ENCODE data around the gene GFRA1. TPM values are rescaled to one million over a fixed set of nuclear protein-coding genes. Genes with fewer than 3 reads are reported as not detected.

Gene GFRA1
- total and polyA plus RNA-seq, 2 of the 8 experiments (the other 6 are each of a cell fraction or from before 2014, with no cell fraction given): 1.1 to 2.0 TPM

DNA sequence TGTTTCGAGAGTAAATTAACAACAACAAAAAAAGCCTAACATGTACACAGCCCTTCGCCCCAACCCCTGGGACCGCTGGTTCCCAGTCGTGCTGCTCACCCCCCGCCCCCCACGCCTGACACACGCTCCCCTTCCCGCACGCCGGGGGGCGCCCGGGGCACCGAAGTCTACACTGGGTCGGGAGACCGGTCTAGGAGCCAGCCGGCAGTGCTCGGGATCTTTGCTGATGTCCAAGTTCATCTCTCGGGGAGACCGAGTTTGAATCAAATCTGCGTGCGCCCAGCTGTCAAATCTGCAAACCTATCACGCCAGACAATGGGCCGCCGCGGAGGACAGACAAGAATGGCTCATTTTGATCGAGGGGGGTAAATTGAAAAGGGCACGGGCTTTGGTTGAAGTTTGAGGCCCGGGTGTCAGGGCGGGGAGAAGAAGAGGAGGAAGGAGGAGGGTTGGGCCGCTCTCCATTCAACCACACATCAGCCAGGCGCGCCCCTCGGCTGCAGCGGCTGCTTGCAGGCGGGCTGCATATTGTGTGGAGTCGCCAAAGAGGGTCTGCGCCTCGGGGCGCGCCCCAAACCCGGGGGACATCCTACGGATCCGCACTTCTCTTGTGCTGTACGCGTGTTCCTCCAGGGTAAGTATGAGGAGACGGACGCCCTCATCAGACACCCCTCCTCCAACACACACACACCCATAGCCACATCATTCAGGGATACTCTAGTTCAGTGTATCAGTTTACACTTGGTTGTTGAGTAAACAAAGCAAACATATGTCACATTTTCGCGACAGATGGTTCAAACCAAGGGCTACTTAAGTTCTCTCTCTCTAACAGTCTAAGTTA is 1.3 kb upstream of the GFRA1 start (continued):
- TF ChIP-seq, protein P1, sequence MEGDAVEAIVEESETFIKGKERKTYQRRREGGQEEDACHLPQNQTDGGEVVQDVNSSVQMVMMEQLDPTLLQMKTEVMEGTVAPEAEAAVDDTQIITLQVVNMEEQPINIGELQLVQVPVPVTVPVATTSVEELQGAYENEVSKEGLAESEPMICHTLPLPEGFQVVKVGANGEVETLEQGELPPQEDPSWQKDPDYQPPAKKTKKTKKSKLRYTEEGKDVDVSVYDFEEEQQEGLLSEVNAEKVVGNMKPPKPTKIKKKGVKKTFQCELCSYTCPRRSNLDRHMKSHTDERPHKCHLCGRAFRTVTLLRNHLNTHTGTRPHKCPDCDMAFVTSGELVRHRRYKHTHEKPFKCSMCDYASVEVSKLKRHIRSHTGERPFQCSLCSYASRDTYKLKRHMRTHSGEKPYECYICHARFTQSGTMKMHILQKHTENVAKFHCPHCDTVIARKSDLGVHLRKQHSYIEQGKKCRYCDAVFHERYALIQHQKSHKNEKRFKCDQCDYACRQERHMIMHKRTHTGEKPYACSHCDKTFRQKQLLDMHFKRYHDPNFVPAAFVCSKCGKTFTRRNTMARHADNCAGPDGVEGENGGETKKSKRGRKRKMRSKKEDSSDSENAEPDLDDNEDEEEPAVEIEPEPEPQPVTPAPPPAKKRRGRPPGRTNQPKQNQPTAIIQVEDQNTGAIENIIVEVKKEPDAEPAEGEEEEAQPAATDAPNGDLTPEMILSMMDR (IDR thresholded peaks at IDR 0.05; ENCODE audit: control extremely low read depth in 1 of 3, insufficient read depth in 1 of 3, low read depth in 1 of 3, low read length in 3 of 3): no peak
- no peak for TF ChIP-seq CHD2 (IDR thresholded peaks at IDR 0.05; ENCODE audit: low read length)
- TF ChIP-seq SAP30 (IDR thresholded peaks at IDR 0.05; ENCODE audit: insufficient read depth, insufficient replicate concordance, low read length): no peak
- TF ChIP-seq, protein P2, sequence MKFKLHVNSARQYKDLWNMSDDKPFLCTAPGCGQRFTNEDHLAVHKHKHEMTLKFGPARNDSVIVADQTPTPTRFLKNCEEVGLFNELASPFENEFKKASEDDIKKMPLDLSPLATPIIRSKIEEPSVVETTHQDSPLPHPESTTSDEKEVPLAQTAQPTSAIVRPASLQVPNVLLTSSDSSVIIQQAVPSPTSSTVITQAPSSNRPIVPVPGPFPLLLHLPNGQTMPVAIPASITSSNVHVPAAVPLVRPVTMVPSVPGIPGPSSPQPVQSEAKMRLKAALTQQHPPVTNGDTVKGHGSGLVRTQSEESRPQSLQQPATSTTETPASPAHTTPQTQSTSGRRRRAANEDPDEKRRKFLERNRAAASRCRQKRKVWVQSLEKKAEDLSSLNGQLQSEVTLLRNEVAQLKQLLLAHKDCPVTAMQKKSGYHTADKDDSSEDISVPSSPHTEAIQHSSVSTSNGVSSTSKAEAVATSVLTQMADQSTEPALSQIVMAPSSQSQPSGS (IDR thresholded peaks at IDR 0.05; ENCODE audit: low read length): no peak
- TF ChIP-seq SP4 (IDR thresholded peaks at IDR 0.05; ENCODE audit: low read length): no peak
- no peak for TF ChIP-seq EP300 (IDR thresholded peaks at IDR 0.05; ENCODE audit: borderline replicate concordance in 1 of 2, low read depth in 2 of 2, low read length in 2 of 2)
- no peak for TF ChIP-seq KDM5A (IDR thresholded peaks at IDR 0.05; ENCODE audit: low read length)
- no peak for TF ChIP-seq SP1 (IDR thresholded peaks at IDR 0.05; ENCODE audit: low read depth, low read length)
- no peak for TF ChIP-seq TBP (IDR thresholded peaks at IDR 0.05; ENCODE audit: low read depth, low read length)
- TF ChIP-seq CREB1 (IDR thresholded peaks at IDR 0.05): no peak
- TF ChIP-seq RNF2 (IDR thresholded peaks at IDR 0.05; ENCODE audit: borderline replicate concordance, low read depth, low read length, missing control alignments, poor library complexity, severe bottlenecking): peak; percentile 74
- no peak for TF ChIP-seq JUN (IDR thresholded peaks at IDR 0.05; ENCODE audit: low read depth, low read length)
- TF ChIP-seq YY1 (IDR thresholded peaks at IDR 0.05; ENCODE audit: low read depth, low read length): no peak
- 0 out of 2 replicates have a peak, but pooled peaks have one; percentile 45 for TF ChIP-seq RBBP5 (IDR thresholded peaks at IDR 0.05; ENCODE audit: borderline replicate concordance, low read depth, low read length)
